Measurements from ENCODE around the gene PPM1D. TPM values are rescaled to one million over a fixed set of nuclear protein-coding genes. Genes with fewer than 3 reads are reported as not detected.

Gene PPM1D
- total RNA-seq, 1 experiment from 2014 or later, result 19.0 TPM

GRCh38 chr17:60630352-60630751 lies 30.4 kb downstream of the PPM1D start:
- Histone ChIP-seq H3K4me2 (ENCODE audit: insufficient read depth, insufficient read length, low read length) (no peak overlapping the region), H3K27me3 (ENCODE audit: insufficient read depth, low read length) (no peaks in the 10 kb centered on the region), H2AFZ (ENCODE audit: low read length) (no peak overlapping the region), H3K9ac (ENCODE audit: extremely low read depth, insufficient read length, low read length) (no peak overlapping the region), H2BK20ac (ENCODE audit: low read depth, low read length, poor library complexity, severe bottlenecking) (no peak overlapping the region), H3K79me2 (ENCODE audit: insufficient read depth, low read length) (no peaks in the 10 kb centered on the region), H4K91ac (ENCODE audit: insufficient read length, low read depth, low read length) (no peak overlapping the region), H3K4me1 (ENCODE audit: insufficient read depth, low read length) (no peaks in the 10 kb centered on the region), H3K9me3 (ENCODE audit: control insufficient read depth, low read depth, low read length) (no peaks in the 10 kb centered on the region), H2AK5ac (ENCODE audit: insufficient read length, low read length) (no peak overlapping the region), H2BK5ac (ENCODE audit: insufficient read length, low read length) (no peak overlapping the region), H2BK15ac (ENCODE audit: low read depth, low read length) (no peak overlapping the region), H3K56ac (ENCODE audit: insufficient read length, low read depth, low read length) (no peak overlapping the region), H2BK12ac (ENCODE audit: insufficient read length, low read depth, low read length) (no peak overlapping the region), H3T11ph (ENCODE audit: low read length) (no peak overlapping the region), H2BK120ac (ENCODE audit: low read depth, low read length, poor library complexity, severe bottlenecking) (no peak overlapping the region), H4K20me1 (ENCODE audit: control insufficient read depth, insufficient read depth, insufficient read length) (no peaks in the 10 kb centered on the region), H3K23me2 (ENCODE audit: insufficient read length, low read depth, low read length, poor library complexity, severe bottlenecking) (no peaks in the 10 kb centered on the region), H3K4ac (ENCODE audit: low read depth, low read length) (no peak overlapping the region), H4K8ac (replicated peaks; ENCODE audit: insufficient read length, low read depth, low read length) (no peak overlapping the region), H3K23ac (ENCODE audit: insufficient read length, low read depth, low read length) (no peak overlapping the region), H3K18ac (ENCODE audit: insufficient read length, low read depth, low read length) (no peak overlapping the region), H3K79me1 (ENCODE audit: insufficient read depth, low read depth, low read length, poor library complexity, severe bottlenecking) (peaks cover 6% of the 10 kb centered on the region), H3K14ac (ENCODE audit: insufficient read depth, low read length) (no peak overlapping the region), H4K5ac (ENCODE audit: insufficient read length, low read depth, low read length) (no peak overlapping the region), H3K27ac (ENCODE audit: insufficient read length, low read depth, low read length) (no peak overlapping the region)
- no peaks in the 10 kb centered on the region for H3K4me1 Mint-ChIP-seq
- H3K4me3 Mint-ChIP-seq, result no peak overlapping the region
- no CpG with 5 or more reads among the region's 5 CpGs for WGBS (ENCODE audit: extremely low coverage, insufficient read length, low lambda C conversion rate)
- DNase-seq, result no peak
- TF ChIP-seq CTCF (conservative IDR thresholded peaks at IDR 0.05), result no peak
- no peaks in the 10 kb centered on the region for H3K27me3 Mint-ChIP-seq (ENCODE audit: low read depth)
- H3K27ac Mint-ChIP-seq, result peak overlapping the region in 1 of 3 experiments; percentile 11; a peak in 1 of 7 replicates
- peaks cover 0 to 19% (median 17%) of the 10 kb centered on the region in 3 experiments; a peak in 6 of 7 replicates for H3K36me3 Mint-ChIP-seq (ENCODE audit: insufficient read depth in 1 of 3, low read depth in 3 of 3)
- H3K9me3 Mint-ChIP-seq, result no peaks in the 10 kb centered on the region
